Measurements from ENCODE around the gene RAB36.

DNA sequence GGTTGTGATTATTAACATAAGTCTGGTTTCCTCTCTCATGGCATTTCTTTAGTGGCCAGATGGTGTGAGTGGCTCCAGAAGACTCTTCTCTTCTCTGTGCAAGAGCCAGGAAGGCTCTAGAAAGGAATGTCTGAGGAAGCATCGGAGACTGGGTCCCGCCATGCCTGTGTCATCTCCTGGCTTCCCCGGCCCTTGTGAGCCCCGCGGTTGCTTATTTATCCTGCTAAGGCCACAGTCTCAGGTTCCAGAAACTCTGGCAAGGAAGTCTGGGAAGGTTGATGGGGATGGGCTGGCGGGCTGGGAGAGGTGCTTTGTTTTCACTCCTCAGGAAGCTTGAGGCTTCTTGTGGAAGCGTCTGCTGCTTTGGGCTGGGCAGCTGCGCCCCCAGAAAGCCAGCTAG is 53.9 kb downstream of the RAB36 start:
- TF ChIP-seq, protein P1, sequence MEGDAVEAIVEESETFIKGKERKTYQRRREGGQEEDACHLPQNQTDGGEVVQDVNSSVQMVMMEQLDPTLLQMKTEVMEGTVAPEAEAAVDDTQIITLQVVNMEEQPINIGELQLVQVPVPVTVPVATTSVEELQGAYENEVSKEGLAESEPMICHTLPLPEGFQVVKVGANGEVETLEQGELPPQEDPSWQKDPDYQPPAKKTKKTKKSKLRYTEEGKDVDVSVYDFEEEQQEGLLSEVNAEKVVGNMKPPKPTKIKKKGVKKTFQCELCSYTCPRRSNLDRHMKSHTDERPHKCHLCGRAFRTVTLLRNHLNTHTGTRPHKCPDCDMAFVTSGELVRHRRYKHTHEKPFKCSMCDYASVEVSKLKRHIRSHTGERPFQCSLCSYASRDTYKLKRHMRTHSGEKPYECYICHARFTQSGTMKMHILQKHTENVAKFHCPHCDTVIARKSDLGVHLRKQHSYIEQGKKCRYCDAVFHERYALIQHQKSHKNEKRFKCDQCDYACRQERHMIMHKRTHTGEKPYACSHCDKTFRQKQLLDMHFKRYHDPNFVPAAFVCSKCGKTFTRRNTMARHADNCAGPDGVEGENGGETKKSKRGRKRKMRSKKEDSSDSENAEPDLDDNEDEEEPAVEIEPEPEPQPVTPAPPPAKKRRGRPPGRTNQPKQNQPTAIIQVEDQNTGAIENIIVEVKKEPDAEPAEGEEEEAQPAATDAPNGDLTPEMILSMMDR (IDR thresholded peaks at IDR 0.05), result no peak
- TF ChIP-seq EP300 (IDR thresholded peaks at IDR 0.05) (no peak), POLR2AphosphoS5 (IDR thresholded peaks at IDR 0.05) (no peak)

Measured in esophagus muscularis mucosa (tissue), 4 donors.